Measurements from ENCODE around the gene NFATC3.

DNA sequence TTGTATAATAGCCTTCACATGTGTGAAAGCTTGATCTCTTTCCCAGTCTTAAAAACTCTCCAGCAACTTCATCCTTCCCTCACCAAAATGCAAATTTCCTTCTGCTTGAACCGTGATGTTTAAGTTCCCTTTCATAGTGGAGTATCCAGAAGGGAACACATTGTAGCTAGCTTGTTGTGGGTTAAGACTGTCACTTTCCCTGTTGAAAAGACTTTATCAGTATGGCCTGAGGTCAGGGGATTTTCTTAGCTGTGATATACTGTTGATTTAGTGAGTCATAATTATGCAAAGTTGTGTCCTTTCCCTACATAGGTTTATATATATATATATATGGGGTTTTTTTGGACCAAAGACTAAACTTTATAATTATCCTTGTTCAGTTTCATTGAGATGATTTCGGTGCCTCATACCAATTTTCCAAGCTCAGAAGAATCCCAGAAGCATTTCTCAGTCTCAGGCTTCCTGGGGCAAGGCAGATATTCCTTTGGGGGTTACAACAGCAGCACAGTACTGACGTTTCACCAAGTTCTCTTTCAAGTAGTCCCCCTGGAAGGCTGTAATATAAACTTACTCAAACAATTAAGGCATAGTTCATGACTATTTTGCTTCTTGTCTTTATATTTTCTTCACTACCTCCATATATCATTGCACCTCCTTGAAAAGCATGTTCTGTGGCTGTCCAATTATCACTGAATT, 115.1 kb downstream of the NFATC3 start:
- TF ChIP-seq CTCF (IDR thresholded peaks at IDR 0.05) = no peak
- TF ChIP-seq POLR2A (IDR thresholded peaks at IDR 0.05) = no peak

All from uterus (tissue), 2 donors.